K562 (cell line): ENCODE measurements around the gene TRIM38. TPM values are rescaled to one million over a fixed set of nuclear protein-coding genes. Genes with fewer than 3 reads are reported as not detected.

Experiments used
- CBFA2T2 ChIP-seq: fragments of 450-650 bp; conservative IDR thresholded peaks from 2 replicates; pipeline ENCODE4 v1.6.1; 2017; ENCODE audit warnings: mild to moderate bottlenecking
- DIDO1 ChIP-seq: fragments of 450-650 bp; IDR thresholded peaks from 2 replicates; pipeline ENCODE4 v1.6.1; 2016; ENCODE audit warnings: low read depth, missing biosample characterization, missing genetic modification characterization
- EHMT2 ChIP-seq: fragments of 450-650 bp; IDR thresholded peaks from 2 replicates; pipeline ENCODE4 v1.6.1; 2018; ENCODE audit warnings: antibody characterized with exemption
- HEY1 ChIP-seq: fragments of 250-450 bp; sonication (Bioruptor Pico); IDR thresholded peaks from 2 replicates; pipeline ENCODE4 v1.5.0; 2020; ENCODE audit warnings: mild to moderate bottlenecking, moderate library complexity, borderline replicate concordance
- HMG20A ChIP-seq: fragments of 450-650 bp; formaldehyde crosslinking; conservative IDR thresholded peaks from 2 replicates; pipeline ENCODE4 v1.4.0; 2020; ENCODE audit warnings: mild to moderate bottlenecking, mixed read lengths
- ILF3 ChIP-seq: fragments of 450-650 bp; IDR thresholded peaks from 2 replicates; pipeline ENCODE4 v1.6.1; 2018; ENCODE audit warnings: antibody characterized with exemption, mild to moderate bottlenecking, moderate library complexity, borderline replicate concordance
- ILK ChIP-seq: fragments of 450-650 bp; IDR thresholded peaks from 2 replicates; pipeline ENCODE4 v1.6.1; 2016; ENCODE audit warnings: missing genetic modification characterization, low read depth, mild to moderate bottlenecking, missing compliant biosample characterization, moderate library complexity, borderline replicate concordance
- MCM5 ChIP-seq: fragments of 450-650 bp; IDR thresholded peaks from 2 replicates; pipeline ENCODE4 v1.6.1; 2016; ENCODE audit warnings: low read depth
- MTA1 ChIP-seq: fragments of 450-650 bp; IDR thresholded peaks from 2 replicates; pipeline ENCODE4 v1.6.1; 2017; ENCODE audit warnings: borderline replicate concordance
- MXI1 ChIP-seq: IDR thresholded peaks from 2 replicates; pipeline ENCODE4 v1.6.1; 2011; ENCODE audit warnings: low read depth, mild to moderate bottlenecking, improper control_type of control experiment, low read length
- NCOA1 ChIP-seq: fragments of 450-650 bp; IDR thresholded peaks from 2 replicates; pipeline ENCODE4 v1.6.1; 2016; ENCODE audit warnings: low read depth
- NFATC3 ChIP-seq: fragments of 450-650 bp; IDR thresholded peaks from 2 replicates; pipeline ENCODE4 v1.6.1; 2017; ENCODE audit warnings: mild to moderate bottlenecking
- NFIX ChIP-seq: fragments of 250-450 bp; sonication (Bioruptor Pico); IDR thresholded peaks from 2 replicates; pipeline ENCODE4 v1.4.0; 2020; ENCODE audit warnings: low read depth, mild to moderate bottlenecking, moderate library complexity
- PCBP2 ChIP-seq: fragments of 200-400 bp; formaldehyde crosslinking; IDR thresholded peaks from 2 replicates; pipeline ENCODE4 v1.6.1; 2018; ENCODE audit warnings: low read length, low read depth, mild to moderate bottlenecking, moderate library complexity; ENCODE audit not compliant: poor library complexity, severe bottlenecking
- PHF8 ChIP-seq: fragments of 200-600 bp; sonication (generic); IDR thresholded peaks from 2 replicates; pipeline ENCODE4 v1.6.1; 2012; ENCODE audit warnings: mixed run types, mild to moderate bottlenecking, inconsistent platforms, low read length, moderate library complexity, borderline replicate concordance
- RBM39 ChIP-seq: fragments of 200-400 bp; formaldehyde crosslinking; optimal IDR thresholded peaks from 2 replicates; pipeline ENCODE3; 2018; ENCODE audit warnings: low read depth, low read length
- RFX5 ChIP-seq: IDR thresholded peaks from 2 replicates; pipeline ENCODE4 v1.6.1; 2011; ENCODE audit warnings: low read depth, mild to moderate bottlenecking, improper control_type of control experiment, low read length
- RFX7 ChIP-seq: fragments of 250-450 bp; sonication (Bioruptor Pico); IDR thresholded peaks from 2 replicates; pipeline ENCODE4 v1.5.1; 2021; ENCODE audit warnings: mild to moderate bottlenecking
- RUNX1 ChIP-seq: sonication (generic); IDR thresholded peaks from 2 replicates; pipeline ENCODE4 v1.6.1; 2016; ENCODE audit warnings: antibody characterized with exemption, low read depth
- STAG1 ChIP-seq: sonication (generic); formaldehyde crosslinking; IDR thresholded peaks from 2 replicates; pipeline ENCODE4 v1.5.0; 2020; ENCODE audit warnings: missing genetic modification reagents, borderline replicate concordance
- STAT5B ChIP-seq: fragments of 250-450 bp; sonication (Bioruptor Pico); IDR thresholded peaks from 2 replicates; pipeline ENCODE4 v1.8.0; 2021; ENCODE audit warnings: mild to moderate bottlenecking, inconsistent platforms
- TEAD4 ChIP-seq, 2 experiments: sonication (generic) in 1 of 2; formaldehyde crosslinking in 1 of 2; IDR thresholded peaks; 2 replicates each; pipeline versions ENCODE4 v1.6.1 to v1.8.0; 2012 to 2022; ENCODE audit warnings: borderline replicate concordance in 1 of 2, inconsistent platforms in 1 of 2, low read length in 1 of 2, mild to moderate bottlenecking in 1 of 2, missing genetic modification reagents in 1 of 2
- THRAP3 ChIP-seq: fragments of 450-650 bp; IDR thresholded peaks from 2 replicates; pipeline ENCODE4 v1.6.1; 2016; ENCODE audit warnings: mild to moderate bottlenecking, inconsistent platforms, borderline replicate concordance
- XRCC4 ChIP-seq: IDR thresholded peaks from one replicate; pipeline ENCODE4 v1.6.1; 2011; ENCODE audit not compliant: insufficient read depth, insufficient read length; ENCODE audit errors: extremely low read depth
- ZC3H11A ChIP-seq: IDR thresholded peaks from 2 replicates; pipeline ENCODE4 v1.6.1; 2012; ENCODE audit warnings: low read depth, low read length, improper control_type of control experiment
- ZKSCAN1 ChIP-seq: fragments of 150-350 bp; IDR thresholded peaks from 2 replicates; pipeline ENCODE4 v1.6.1; 2016; ENCODE audit warnings: low read depth, low read length
- ZNF174 ChIP-seq: fragments of 250-450 bp; sonication (Bioruptor Pico); IDR thresholded peaks from 2 replicates; pipeline ENCODE4 v1.4.0; 2020; ENCODE audit warnings: mild to moderate bottlenecking
- ZNF507 ChIP-seq: conservative IDR thresholded peaks from 2 replicates; pipeline ENCODE4 v1.6.1; 2017; ENCODE audit warnings: missing genetic modification characterization, missing compliant biosample characterization
- ZNF717 ChIP-seq: fragments of 250-450 bp; sonication (Bioruptor Pico); IDR thresholded peaks from 2 replicates; pipeline ENCODE4 v1.5.0; 2021
- ZNF785 ChIP-seq: fragments of 250-450 bp; sonication (Bioruptor Pico); IDR thresholded peaks from 2 replicates; pipeline ENCODE4 v1.4.0; 2020; ENCODE audit warnings: mild to moderate bottlenecking
- ZNF79 ChIP-seq: fragments of 250-450 bp; sonication (Bioruptor Pico); IDR thresholded peaks from 2 replicates; pipeline ENCODE4 v1.4.0; 2020; ENCODE audit warnings: low read depth, mild to moderate bottlenecking, moderate library complexity
- polyA plus RNA-seq, 8 experiments: library from polyadenylated mRNA; depleted of rRNA in 4 of 8; stranded (reverse) in 5 of 8; unstranded in 3 of 8; fragments of >200 nt; fragmentation: Nextera tagmentation in 2 of 8; fragmentation: Illumina TruSeq in 1 of 8; extraction: Ambion mirVana in 2 of 8; extraction: Trizol in 1 of 8; gene quantifications; 2 replicates each; pipeline versions ENCODE4 v1.2.1 to v1.2.3, GENCODE V29; 2011 to 2014; ENCODE audit warnings: inconsistent platforms in 1 of 8, missing spikeins in 1 of 8
- total RNA-seq, 7 experiments: library from RNA; depleted of rRNA in 6 of 7; stranded (reverse); fragments of >200 nt in 6 of 7; fragmentation: Illumina TruSeq in 2 of 7; extraction: Trizol in 2 of 7; gene quantifications; 2 replicates each; pipeline versions ENCODE4 v1.2.1 to v1.2.3, GENCODE V29; 2011 to 2021; ENCODE audit warnings: low replicate concordance in 1 of 7
- TF ChIP-seq, protein P1 (sequence below): sonication (generic); formaldehyde crosslinking; IDR thresholded peaks from 2 replicates; pipeline ENCODE4 v1.8.1; 2023; ENCODE audit warnings: mild to moderate bottlenecking, missing genetic modification reagents

The TRIM38 gene
- total and polyA plus RNA-seq, 9 of the 15 experiments (the other 6 are each of a cell fraction or from before 2014, with no cell fraction given) = 1.7 to 6.7 (median 6.3) TPM

DNA sequence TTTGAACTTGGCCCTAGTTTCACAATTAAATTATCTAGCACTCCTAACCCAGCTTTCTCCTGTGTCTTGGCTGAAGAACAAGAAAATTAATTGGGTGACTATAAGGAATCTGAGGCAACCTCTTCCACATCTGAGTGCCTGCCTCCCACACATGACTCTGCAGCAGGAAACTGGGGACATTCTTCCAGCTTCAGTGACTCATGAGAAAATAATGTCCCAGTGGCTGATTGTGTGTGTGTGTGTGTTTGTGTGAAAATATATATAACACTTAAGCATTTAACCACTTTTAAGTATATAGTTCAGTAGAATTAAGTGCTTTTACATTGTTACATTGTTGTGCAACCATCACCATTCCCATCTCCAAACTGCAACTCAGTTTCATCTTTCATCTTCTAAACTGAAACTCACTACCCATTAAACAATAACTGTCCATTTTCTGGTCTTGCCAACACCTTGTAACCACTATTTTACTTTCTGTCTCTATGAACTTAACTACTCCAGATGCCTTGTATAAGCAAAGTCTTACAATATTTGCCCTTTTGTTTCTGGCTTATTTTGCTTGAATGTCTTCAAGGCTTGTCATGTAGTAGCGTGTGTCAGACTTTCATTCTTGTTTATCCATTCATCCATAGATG lies 8.7 kb downstream of the TRIM38 start (continued):
- TF ChIP-seq ZKSCAN1 (no peak), ZNF79 (CRISPR knock-in tag) (no peak), ZNF785 (CRISPR knock-in tag) (no peak), THRAP3 (no peak), PCBP2 (no peak), ILF3 (no peak), ZNF717 (CRISPR knock-in tag) (no peak), NFATC3 (no peak; the same call in 1 of the 2 replicates), ILK (tag) (no peak), ZNF507 (tag) (no peak), ZNF174 (CRISPR knock-in tag) (no peak), EHMT2 (no peak), RFX7 (CRISPR knock-in tag) (no peak), CBFA2T2 (peak; percentile 34; the same call in 1 of the 2 replicates), HMG20A (0 out of 2 replicates have a peak, but pooled peaks have one; percentile 60), NCOA1 (peak; percentile 54; the same call in 1 of the 2 replicates), STAT5B (CRISPR knock-in tag) (no peak), NFIX (CRISPR knock-in tag) (no peak), RUNX1 (no peak), ZC3H11A (no peak), MCM5 (no peak), RBM39 (no peak), TEAD4 (IDR thresholded peaks at IDR 0.05; ENCODE audit: low read length) (peak; percentile 89), TEAD4 (CRISPR knock-in tag; IDR thresholded peaks at IDR 0.05; ENCODE audit: borderline replicate concordance) (no peak), DIDO1 (no peak), RFX5 (no peak), MTA1 (peak; percentile 23; the same call in 1 of the 2 replicates), STAG1 (CRISPR knock-in tag) (no peak), PHF8 (no peak), MXI1 (no peak), XRCC4 (no peak), HEY1 (CRISPR knock-in tag) (no peak)
- TF ChIP-seq, protein P1, sequence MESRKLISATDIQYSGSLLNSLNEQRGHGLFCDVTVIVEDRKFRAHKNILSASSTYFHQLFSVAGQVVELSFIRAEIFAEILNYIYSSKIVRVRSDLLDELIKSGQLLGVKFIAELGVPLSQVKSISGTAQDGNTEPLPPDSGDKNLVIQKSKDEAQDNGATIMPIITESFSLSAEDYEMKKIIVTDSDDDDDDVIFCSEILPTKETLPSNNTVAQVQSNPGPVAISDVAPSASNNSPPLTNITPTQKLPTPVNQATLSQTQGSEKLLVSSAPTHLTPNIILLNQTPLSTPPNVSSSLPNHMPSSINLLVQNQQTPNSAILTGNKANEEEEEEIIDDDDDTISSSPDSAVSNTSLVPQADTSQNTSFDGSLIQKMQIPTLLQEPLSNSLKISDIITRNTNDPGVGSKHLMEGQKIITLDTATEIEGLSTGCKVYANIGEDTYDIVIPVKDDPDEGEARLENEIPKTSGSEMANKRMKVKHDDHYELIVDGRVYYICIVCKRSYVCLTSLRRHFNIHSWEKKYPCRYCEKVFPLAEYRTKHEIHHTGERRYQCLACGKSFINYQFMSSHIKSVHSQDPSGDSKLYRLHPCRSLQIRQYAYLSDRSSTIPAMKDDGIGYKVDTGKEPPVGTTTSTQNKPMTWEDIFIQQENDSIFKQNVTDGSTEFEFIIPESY = no peak
